LNCAP (cell line): ENCODE data around the gene HSPA12A.

Experiments
- TF ChIP-seq, protein P1 (sequence below): fragments of 450-650 bp; IDR thresholded peaks from 2 replicates; pipeline ENCODE4 v1.5.1; 2017; ENCODE audit warnings: mild to moderate bottlenecking

The HSPA12A gene, protein sequence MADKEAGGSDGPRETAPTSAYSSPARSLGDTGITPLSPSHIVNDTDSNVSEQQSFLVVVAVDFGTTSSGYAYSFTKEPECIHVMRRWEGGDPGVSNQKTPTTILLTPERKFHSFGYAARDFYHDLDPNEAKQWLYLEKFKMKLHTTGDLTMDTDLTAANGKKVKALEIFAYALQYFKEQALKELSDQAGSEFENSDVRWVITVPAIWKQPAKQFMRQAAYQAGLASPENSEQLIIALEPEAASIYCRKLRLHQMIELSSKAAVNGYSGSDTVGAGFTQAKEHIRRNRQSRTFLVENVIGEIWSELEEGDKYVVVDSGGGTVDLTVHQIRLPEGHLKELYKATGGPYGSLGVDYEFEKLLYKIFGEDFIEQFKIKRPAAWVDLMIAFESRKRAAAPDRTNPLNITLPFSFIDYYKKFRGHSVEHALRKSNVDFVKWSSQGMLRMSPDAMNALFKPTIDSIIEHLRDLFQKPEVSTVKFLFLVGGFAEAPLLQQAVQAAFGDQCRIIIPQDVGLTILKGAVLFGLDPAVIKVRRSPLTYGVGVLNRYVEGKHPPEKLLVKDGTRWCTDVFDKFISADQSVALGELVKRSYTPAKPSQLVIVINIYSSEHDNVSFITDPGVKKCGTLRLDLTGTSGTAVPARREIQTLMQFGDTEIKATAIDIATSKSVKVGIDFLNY

DNA sequence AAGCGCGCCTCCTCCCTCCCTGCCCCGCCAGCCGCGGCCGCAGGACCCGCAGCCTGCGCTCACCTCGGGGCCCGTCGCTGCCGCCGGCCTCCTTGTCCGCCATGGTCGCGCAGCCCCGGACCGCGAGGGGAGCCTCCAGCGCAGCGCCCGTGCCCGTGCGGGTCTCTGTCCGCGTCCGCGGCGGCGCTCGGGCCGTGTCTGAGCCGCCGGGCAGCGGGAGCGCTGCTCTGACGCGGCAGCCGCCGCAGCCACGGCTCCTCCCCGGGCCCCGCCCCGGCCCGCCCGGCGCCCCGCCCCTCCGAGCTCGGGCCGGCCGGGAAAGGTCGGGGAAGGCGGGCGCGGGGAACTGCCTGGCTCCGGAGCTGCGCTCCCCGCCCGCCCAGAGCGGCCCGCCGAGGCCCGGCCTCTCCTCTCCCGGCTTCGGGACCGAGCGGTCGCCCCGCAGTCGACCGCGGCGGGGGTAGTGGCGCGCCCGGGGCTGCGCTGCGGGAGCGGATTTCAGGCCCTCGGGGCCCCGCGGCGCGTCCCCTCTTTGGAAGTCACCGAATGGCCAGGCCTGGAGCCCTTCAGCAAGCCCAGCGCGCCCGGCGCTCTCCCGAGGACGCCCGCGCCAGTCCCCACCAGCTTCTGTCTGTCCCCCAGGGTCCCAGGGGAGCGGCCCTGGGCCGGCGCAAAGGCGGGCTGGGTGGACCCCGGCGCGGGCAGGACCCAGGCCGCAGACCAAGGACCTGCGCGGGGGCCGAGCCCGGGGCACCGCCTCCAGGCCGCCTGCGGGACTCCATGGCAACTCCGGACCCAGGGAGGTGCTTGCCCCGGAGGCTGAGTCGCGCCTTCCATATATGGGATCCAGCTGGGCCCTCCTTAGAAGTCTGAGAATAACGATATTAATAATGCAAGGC lies at the start of gene HSPA12A:
Gene HSPA12A (minus strand): TSS at position 200 of the 899 bp plus-strand sequence. CDS start 97 bp downstream, at position 103.
- TF ChIP-seq, protein P1, sequence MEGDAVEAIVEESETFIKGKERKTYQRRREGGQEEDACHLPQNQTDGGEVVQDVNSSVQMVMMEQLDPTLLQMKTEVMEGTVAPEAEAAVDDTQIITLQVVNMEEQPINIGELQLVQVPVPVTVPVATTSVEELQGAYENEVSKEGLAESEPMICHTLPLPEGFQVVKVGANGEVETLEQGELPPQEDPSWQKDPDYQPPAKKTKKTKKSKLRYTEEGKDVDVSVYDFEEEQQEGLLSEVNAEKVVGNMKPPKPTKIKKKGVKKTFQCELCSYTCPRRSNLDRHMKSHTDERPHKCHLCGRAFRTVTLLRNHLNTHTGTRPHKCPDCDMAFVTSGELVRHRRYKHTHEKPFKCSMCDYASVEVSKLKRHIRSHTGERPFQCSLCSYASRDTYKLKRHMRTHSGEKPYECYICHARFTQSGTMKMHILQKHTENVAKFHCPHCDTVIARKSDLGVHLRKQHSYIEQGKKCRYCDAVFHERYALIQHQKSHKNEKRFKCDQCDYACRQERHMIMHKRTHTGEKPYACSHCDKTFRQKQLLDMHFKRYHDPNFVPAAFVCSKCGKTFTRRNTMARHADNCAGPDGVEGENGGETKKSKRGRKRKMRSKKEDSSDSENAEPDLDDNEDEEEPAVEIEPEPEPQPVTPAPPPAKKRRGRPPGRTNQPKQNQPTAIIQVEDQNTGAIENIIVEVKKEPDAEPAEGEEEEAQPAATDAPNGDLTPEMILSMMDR = no peak

DNA sequence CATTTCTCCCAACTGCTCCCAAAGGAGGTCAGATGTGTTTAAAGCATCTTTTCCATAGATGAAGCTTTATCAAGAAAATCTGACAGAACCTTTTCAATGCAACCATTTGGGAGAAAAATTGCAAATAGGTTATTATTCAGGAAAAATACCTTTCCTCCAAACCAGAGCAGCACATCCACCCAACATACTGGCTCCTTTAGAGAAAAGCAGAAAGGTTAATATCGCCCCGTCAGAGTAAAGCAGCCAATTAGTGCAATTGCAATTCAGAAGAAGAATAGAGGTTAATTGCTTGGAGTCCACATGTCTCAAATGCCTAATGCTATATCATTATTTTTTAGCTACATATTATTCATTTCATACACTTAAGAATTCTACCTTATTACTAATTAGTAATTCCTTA lies 48.9 kb upstream of the HSPA12A start:
- TF ChIP-seq, protein P1 = no peak

DNA sequence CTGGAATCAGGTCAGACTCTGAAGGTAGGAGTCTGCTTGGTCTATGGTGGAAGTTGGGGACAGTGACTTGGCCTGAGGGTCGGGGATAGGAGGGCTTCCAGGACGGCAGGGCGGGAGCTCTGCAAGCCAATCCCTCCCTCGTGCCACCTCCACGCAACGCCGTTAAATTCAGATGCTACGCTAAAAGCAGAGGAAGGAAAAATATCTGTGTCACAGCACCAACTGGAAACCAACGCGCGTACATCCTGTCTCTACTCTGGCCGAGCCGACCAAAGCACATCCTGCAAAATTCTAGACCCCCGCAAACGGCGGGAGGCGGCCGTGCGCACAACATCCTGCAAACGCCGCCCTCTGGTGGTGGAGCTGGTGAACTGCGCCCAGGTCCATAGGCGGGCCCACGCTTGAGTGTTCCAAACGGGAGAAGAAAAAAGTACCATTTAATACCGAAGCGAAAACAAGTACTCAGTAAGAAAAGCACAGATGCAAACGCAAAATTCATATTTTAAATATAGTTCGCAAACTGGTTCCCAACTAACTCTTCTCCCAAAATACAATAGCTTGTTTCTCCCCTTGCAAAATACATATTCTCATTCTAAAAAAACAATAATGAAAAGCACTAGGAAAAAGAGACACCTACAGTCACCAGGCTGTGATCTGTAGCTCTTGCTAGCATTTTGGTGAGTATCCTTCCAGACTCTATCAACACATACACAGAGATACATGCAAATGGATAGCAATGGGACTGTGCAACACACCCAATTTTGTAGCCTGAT lies 45.7 kb upstream of the HSPA12A start:
- TF ChIP-seq, protein P1 = peak; percentile 99

DNA sequence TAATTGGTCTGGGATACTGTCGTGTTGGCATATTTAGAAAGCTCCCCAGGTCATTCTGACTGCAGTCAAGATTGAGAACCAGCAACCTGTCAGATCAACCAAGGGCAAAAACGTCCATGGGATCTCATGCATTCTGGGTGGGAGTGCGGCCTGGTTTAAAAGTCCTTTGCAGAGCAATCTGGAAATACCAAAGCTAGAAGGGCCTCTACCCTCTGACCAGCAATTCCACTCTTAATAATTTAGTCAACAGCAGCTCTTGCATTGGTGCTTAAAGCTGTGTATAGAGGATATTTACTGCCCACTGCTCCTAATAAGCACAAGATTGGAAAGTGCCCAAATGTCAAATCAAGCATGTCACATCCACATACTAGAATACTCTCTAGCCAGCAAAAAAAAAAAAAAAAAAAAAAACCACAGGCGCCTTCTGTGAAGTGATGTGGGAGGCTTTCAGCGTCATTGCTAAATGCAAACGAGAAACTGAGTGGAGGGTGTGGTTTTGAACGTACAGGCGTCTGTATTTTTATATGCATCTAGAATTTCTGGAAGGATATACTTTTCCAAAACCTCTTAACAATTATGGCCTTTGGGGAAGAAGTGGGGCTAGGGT lies 44.8 kb upstream of the HSPA12A start:
- TF ChIP-seq, protein P1 = no peak

DNA sequence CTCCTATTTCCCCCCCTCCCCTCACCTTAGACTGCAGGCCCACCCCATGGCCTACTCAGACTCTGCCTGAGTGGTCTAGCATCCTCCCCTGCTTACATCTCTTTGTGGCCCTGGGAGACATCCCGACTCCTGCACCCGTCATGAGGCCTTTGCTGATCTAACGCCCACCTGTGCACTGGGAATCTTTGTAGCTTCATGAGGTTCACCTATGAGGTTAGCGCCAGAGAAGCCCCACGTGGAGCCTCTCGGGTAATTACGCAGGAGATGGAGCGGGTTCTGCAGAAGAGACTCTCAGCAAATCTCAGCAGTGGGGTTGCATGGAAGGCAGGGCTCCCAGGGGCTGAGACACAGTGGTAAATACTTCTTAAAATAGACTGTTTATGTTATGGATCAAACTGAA lies 43.5 kb upstream of the HSPA12A start:
- TF ChIP-seq, protein P1 = no peak

DNA sequence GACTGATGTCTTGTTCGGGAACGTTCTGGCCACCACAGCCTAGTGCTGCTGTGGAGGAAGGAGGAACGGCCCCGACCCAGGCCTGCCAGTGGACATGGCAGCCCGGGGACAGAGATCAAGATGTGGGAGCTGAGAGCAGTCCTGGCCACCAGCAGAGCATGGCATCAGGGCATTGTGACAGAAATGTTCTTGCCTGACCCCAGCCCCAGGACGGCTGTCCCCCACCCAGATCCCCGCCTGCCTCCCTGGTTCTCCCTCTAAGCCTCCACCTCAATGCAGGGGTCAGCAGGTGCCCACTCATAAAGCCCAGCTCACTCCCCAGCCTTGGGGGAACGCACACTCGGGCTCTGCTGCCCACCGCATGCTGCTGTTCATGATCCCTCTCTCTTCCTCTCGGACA lies 42.9 kb upstream of the HSPA12A start:
- TF ChIP-seq, protein P1 = no peak
